ENCODE data around the gene FLCN.

The FLCN gene

DNA sequence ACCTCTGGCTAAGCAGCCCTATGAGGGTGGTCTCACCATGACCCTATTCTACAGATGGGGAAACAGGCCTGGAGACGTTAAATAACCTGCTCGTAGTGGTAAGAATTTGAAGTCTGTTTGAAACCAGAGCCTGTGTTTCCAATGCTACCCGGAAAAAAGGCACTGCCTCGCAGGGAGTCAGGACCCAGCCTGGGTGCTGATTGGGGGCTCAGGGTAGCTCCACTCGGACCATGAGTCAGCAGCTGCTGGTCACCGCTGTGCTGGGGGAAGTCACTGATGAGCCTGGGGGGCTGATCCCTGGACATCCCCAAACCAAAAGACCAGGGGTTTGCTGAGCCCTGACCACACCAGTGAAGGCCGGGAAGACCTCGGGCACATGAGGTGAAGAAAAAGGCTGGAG, 21.4 kb downstream of the FLCN start:
- TF ChIP-seq, protein P1, sequence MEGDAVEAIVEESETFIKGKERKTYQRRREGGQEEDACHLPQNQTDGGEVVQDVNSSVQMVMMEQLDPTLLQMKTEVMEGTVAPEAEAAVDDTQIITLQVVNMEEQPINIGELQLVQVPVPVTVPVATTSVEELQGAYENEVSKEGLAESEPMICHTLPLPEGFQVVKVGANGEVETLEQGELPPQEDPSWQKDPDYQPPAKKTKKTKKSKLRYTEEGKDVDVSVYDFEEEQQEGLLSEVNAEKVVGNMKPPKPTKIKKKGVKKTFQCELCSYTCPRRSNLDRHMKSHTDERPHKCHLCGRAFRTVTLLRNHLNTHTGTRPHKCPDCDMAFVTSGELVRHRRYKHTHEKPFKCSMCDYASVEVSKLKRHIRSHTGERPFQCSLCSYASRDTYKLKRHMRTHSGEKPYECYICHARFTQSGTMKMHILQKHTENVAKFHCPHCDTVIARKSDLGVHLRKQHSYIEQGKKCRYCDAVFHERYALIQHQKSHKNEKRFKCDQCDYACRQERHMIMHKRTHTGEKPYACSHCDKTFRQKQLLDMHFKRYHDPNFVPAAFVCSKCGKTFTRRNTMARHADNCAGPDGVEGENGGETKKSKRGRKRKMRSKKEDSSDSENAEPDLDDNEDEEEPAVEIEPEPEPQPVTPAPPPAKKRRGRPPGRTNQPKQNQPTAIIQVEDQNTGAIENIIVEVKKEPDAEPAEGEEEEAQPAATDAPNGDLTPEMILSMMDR (IDR thresholded peaks at IDR 0.05; ENCODE audit: borderline replicate concordance, extremely low read depth, low read length, poor library complexity, severe bottlenecking): no peak
- TF ChIP-seq EZH2 (IDR thresholded peaks at IDR 0.05; ENCODE audit: borderline replicate concordance, low read depth, low read length, severe bottlenecking): no peak
- Histone ChIP-seq H3K9me3 (ENCODE audit: insufficient read depth, low read length, severe bottlenecking) (no peaks in the 10 kb centered on the region), H3K27me3 (ENCODE audit: insufficient read depth, low read length, poor library complexity) (no peaks in the 10 kb centered on the region), H3K79me2 (ENCODE audit: insufficient read depth, low read length) (no peaks in the 10 kb centered on the region), H2AFZ (ENCODE audit: low read depth, low read length) (no peak overlapping the region), H3K4me3 (ENCODE audit: low read depth in 1 of 2, low read length in 2 of 2) (no peak overlapping the region), H3K36me3 (ENCODE audit: insufficient read depth, low read length) (peaks cover 79% of the 10 kb centered on the region), H4K20me1 (ENCODE audit: insufficient read depth, low read length) (peaks cover 12% of the 10 kb centered on the region; the same call in 1 of the 2 replicates), H3K4me2 (ENCODE audit: insufficient read depth, low read length) (no peak overlapping the region), H3K4me1 (ENCODE audit: insufficient read depth, low read length) (no peaks in the 10 kb centered on the region), H3K9ac (ENCODE audit: low read depth, low read length) (no peak overlapping the region), H3K27ac (ENCODE audit: low read length) (no peak overlapping the region)
- ATAC-seq (ENCODE audit: insufficient read depth, low read depth) (no peak), DNase-seq (no peak)

DNA sequence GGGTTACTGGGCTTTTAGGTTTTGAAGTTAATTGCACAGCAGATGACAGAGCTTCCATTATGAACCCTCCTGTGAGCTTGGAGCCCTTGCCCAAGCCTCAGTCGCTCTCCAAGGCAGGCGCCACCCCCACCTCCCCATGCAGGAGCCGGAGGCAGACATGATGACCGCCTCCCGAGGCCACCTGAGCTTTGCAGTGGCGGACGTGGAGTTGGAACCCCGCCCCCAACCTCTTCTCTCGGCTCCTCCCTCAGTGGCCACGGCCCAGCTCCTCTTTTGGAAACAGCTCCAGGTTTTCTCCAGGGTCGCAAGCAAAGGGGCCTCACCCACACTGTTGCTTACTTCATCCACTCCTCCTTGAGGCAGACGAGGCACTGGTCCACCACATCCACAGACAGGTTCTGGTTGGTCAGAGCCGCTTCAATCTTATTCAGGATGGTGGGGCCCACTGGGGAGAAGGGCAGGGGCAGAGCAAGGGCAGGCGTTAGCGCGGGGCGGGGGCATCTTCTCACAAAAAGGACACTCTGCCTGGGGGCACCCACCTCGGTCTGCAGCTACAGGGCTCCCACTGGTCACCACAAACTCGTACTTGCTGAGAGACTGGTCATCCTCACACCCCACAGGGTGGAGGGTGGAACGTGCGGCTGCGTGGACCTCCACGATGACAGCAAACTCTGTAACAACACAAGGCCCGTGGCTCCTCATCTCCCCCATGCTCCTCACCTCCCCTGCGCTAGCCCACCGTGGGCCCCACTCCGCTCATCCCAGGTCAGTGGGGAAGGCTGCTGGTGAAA, 22.1 kb downstream of the FLCN start:
- H3K36me3 ChIP-seq (ENCODE audit: insufficient read depth, low read length): peaks cover 72% of the 10 kb centered on the region
- H3K9me3 ChIP-seq (ENCODE audit: insufficient read depth, low read length, severe bottlenecking): no peaks in the 10 kb centered on the region
- no peaks in the 10 kb centered on the region for H3K4me1 ChIP-seq (ENCODE audit: insufficient read depth, low read length)
- H2AFZ ChIP-seq (ENCODE audit: low read depth, low read length): no peak overlapping the region
- ATAC-seq (ENCODE audit: insufficient read depth, low read depth) (no peak), DNase-seq (no peak)
- H3K4me3 ChIP-seq (ENCODE audit: low read depth in 1 of 2, low read length in 2 of 2): no peak overlapping the region
- H3K9ac ChIP-seq (ENCODE audit: low read depth, low read length): no peak overlapping the region
- H3K27me3 ChIP-seq (ENCODE audit: insufficient read depth, low read length, poor library complexity): no peaks in the 10 kb centered on the region
- no peak overlapping the region for H3K27ac ChIP-seq (ENCODE audit: low read length)
- peaks cover 9% of the 10 kb centered on the region; the same call in 1 of the 2 replicates for H4K20me1 ChIP-seq (ENCODE audit: insufficient read depth, low read length)
- no peaks in the 10 kb centered on the region for H3K79me2 ChIP-seq (ENCODE audit: insufficient read depth, low read length)
- TF ChIP-seq EZH2 (IDR thresholded peaks at IDR 0.05; ENCODE audit: borderline replicate concordance, low read depth, low read length, severe bottlenecking): no peak
- TF ChIP-seq, protein P1 (IDR thresholded peaks at IDR 0.05; ENCODE audit: borderline replicate concordance, extremely low read depth, low read length, poor library complexity, severe bottlenecking): no peak
- no peak overlapping the region for H3K4me2 ChIP-seq (ENCODE audit: insufficient read depth, low read length)

DNA sequence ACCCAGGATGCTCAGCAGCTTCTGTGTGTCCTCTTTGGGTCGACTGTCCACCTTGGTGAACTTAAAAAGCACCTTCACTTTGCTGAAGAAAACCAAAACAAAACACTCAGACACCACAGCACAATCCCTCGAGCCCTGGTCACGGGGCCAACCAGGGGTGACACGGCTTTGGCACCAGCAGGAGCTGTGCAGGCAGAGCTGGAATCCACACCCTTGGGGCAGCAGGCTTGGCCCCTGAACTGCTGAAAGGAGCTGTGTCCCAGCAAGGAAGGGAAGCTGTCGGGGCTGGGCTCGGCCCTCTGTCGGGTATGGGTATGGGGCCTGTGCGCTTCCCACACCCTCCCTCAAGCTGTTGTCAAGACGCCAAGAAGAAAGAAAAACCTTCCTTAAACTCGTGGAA, 23.2 kb downstream of the FLCN start:
- H3K4me3 ChIP-seq (ENCODE audit: low read depth in 1 of 2, low read length in 2 of 2): no peak overlapping the region
- no peak overlapping the region for H3K9ac ChIP-seq (ENCODE audit: low read depth, low read length)
- H3K4me2 ChIP-seq (ENCODE audit: insufficient read depth, low read length): no peak overlapping the region
- no peak overlapping the region for H2AFZ ChIP-seq (ENCODE audit: low read depth, low read length)
- no peak for DNase-seq
- H4K20me1 ChIP-seq (ENCODE audit: insufficient read depth, low read length): peaks cover 9% of the 10 kb centered on the region; the same call in 1 of the 2 replicates
- H3K36me3 ChIP-seq (ENCODE audit: insufficient read depth, low read length): peaks cover 64% of the 10 kb centered on the region
- no peak for ATAC-seq (ENCODE audit: insufficient read depth, low read depth)
- no peaks in the 10 kb centered on the region for H3K9me3 ChIP-seq (ENCODE audit: insufficient read depth, low read length, severe bottlenecking)
- no peak overlapping the region for H3K27ac ChIP-seq (ENCODE audit: low read length)
- H3K4me1 ChIP-seq (ENCODE audit: insufficient read depth, low read length): no peaks in the 10 kb centered on the region
- H3K79me2 ChIP-seq (ENCODE audit: insufficient read depth, low read length): no peaks in the 10 kb centered on the region
- H3K27me3 ChIP-seq (ENCODE audit: insufficient read depth, low read length, poor library complexity): no peaks in the 10 kb centered on the region
- no peak for TF ChIP-seq EZH2 (IDR thresholded peaks at IDR 0.05; ENCODE audit: borderline replicate concordance, low read depth, low read length, severe bottlenecking)
- TF ChIP-seq, protein P1 (IDR thresholded peaks at IDR 0.05; ENCODE audit: borderline replicate concordance, extremely low read depth, low read length, poor library complexity, severe bottlenecking): no peak

Measured in DND-41 (cell line).